Keratinocyte (primary cell): ENCODE measurements around the gene C8G. TPM values are rescaled to one million over a fixed set of nuclear protein-coding genes. Genes with fewer than 3 reads are reported as not detected.

Experiments
- DNase-seq: peaks from one replicate; pipeline ENCODE4 v3.0.0-alpha.2; 2011; ENCODE audit warnings: low read depth, missing footprints, low spot score
- FAIRE-seq: peaks from 2 replicates; lab custom pipeline; 2011; peaks lifted over from hg19 to GRCh38; lab: Jason Lieb, UNC
- H2AFZ ChIP-seq: 2 replicates; pipeline ENCODE4 v1.6.0; 2012; ENCODE audit warnings: low read length, control low read depth, inconsistent platforms; ENCODE audit not compliant: control insufficient read depth
- H3K27ac ChIP-seq: 2 replicates; pipeline ENCODE4 v1.5.1; 2011; ENCODE audit warnings: low read length; ENCODE audit not compliant: control insufficient read depth, insufficient read depth
- H3K27me3 ChIP-seq: 3 replicates; pipeline ENCODE4 v1.6.0; 2011; ENCODE audit warnings: low read length; ENCODE audit not compliant: control insufficient read depth, insufficient read depth; ENCODE audit errors: extremely low read depth
- H3K36me3 ChIP-seq, 2 experiments: 2 replicates in 1 of 2; 3 replicates in 1 of 2; pipeline ENCODE4 v1.5.1; 2011; ENCODE audit warnings: low read length in 2 of 2, mild to moderate bottlenecking in 1 of 2; ENCODE audit not compliant: control insufficient read depth in 2 of 2, insufficient read depth in 2 of 2; ENCODE audit errors: extremely low read depth in 1 of 2
- H3K4me1 ChIP-seq: 3 replicates; pipeline ENCODE4 v1.5.1; 2011; ENCODE audit warnings: low read length; ENCODE audit not compliant: control insufficient read depth, insufficient read depth; ENCODE audit errors: extremely low read depth
- H3K4me2 ChIP-seq: 3 replicates; pipeline ENCODE4 v1.6.0; 2011; ENCODE audit warnings: low read depth, low read length; ENCODE audit not compliant: control insufficient read depth, insufficient read depth; ENCODE audit errors: extremely low read depth
- H3K4me3 ChIP-seq, 3 experiments: fragments of 200-600 bp in 1 of 3; sonication (generic) in 1 of 3; 2 replicates in 2 of 3; 3 replicates in 1 of 3; pipeline ENCODE4 v1.5.1; 2011 to 2016; ENCODE audit warnings: low read length in 3 of 3, mild to moderate bottlenecking in 3 of 3, control low read depth in 2 of 3, inconsistent platforms in 1 of 3, low read depth in 1 of 3, mixed read lengths in 1 of 3, mixed run types in 1 of 3, moderate library complexity in 1 of 3; ENCODE audit not compliant: control insufficient read depth in 2 of 3, insufficient read depth in 2 of 3; ENCODE audit errors: extremely low read depth in 1 of 3
- H3K79me2 ChIP-seq: 2 replicates; pipeline ENCODE4 v1.6.0; 2012; ENCODE audit warnings: low read length; ENCODE audit not compliant: control insufficient read depth, insufficient read depth
- H3K9ac ChIP-seq: 3 replicates; pipeline ENCODE4 v1.6.0; 2011; ENCODE audit warnings: low read length; ENCODE audit not compliant: control insufficient read depth, insufficient read depth; ENCODE audit errors: extremely low read depth
- H3K9me1 ChIP-seq: 3 replicates; pipeline ENCODE4 v1.6.0; 2011; ENCODE audit warnings: low read length; ENCODE audit not compliant: control insufficient read depth, insufficient read depth; ENCODE audit errors: extremely low read depth
- H3K9me3 ChIP-seq: 2 replicates; pipeline ENCODE4 v1.5.1; 2012; ENCODE audit warnings: low read depth, low read length; ENCODE audit not compliant: control insufficient read depth
- H4K20me1 ChIP-seq: 3 replicates; pipeline ENCODE4 v1.6.0; 2011; ENCODE audit warnings: low read length; ENCODE audit not compliant: control insufficient read depth, insufficient read depth; ENCODE audit errors: extremely low read depth
- EZH2 ChIP-seq: IDR thresholded peaks from one replicate; pipeline ENCODE4 v1.6.1; 2012; ENCODE audit warnings: inconsistent platforms, mild to moderate bottlenecking, low read length, moderate library complexity
- dilution Hi-C: fragments of 300-500 bp; cut with MboI; formaldehyde crosslinking; loops from one replicate; pipeline ENCODE4 v1.7.0; 2020; ENCODE audit warnings: low sequenced_read_pairs; ENCODE audit not compliant: extremely low pct_ligation_motif_present
- polyA plus RNA-seq, 5 experiments: library from polyadenylated mRNA; depleted of rRNA in 3 of 5; stranded (reverse) in 3 of 5; stranded (forward) in 1 of 5; unstranded in 1 of 5; fragments of >200 nt; gene quantifications; 1 replicate in 1 of 5; 2 replicates in 3 of 5; 3 replicates in 1 of 5; pipeline versions ENCODE4 v1.2.1 to v1.2.3, GENCODE V29; 2011 to 2012; ENCODE audit warnings: missing spikeins in 2 of 5, low read depth in 1 of 5, low replicate concordance in 1 of 5
- TF ChIP-seq, protein P1 (sequence below), 3 experiments: IDR thresholded peaks in 1 of 3; conservative IDR thresholded peaks in 1 of 3; optimal IDR thresholded peaks in 1 of 3; 2 replicates in 2 of 3; 3 replicates in 1 of 3; pipeline versions ENCODE3 to v1.5.1; 2011; ENCODE audit warnings: low read length in 3 of 3, mild to moderate bottlenecking in 3 of 3, moderate library complexity in 2 of 3, control low read depth in 1 of 3, inconsistent platforms in 1 of 3; ENCODE audit not compliant: insufficient read depth in 2 of 3; ENCODE audit errors: extremely low read depth in 1 of 3

C8G gene
- polyA plus RNA-seq, 1 donor (not counting 4 experiments of a cell fraction or from before 2014, with no cell fraction given), result 0.24 TPM

DNA sequence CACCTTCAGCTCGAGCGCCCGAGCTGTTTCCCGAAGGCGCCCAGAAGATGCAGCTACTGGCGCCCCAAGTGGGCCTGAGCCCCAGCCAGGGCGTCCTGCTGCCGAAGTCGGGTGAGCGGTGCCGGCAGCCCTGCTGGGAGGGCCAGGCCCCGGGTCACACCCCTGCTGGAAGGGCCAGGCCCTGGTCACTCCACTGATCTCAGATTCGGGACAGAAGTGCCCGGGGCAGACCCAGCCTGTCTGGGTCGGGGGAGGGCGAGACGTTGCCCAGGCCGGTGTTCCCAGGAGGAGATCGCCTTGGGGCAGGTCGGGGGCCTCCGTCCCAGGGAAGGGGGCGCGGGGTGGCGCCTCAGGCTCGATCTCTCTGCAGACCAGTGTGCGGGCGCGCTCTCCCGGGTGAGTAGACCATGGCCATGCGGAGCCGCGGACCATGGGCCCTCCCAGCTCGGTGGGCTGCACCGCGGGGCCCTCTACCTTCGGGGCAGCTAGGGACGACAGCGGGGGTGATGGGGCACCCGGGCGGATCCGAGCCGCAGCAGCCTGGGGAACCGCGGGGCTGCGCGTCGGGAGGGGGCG lies 40.1 kb downstream of the C8G start:
- Histone ChIP-seq H3K4me3 (no peak overlapping the region), H3K27ac (no peak overlapping the region), H3K9me3 (no peaks in the 10 kb centered on the region), H3K4me2 (no peak overlapping the region), H3K9ac (no peak overlapping the region), H2AFZ (no peak overlapping the region), H3K9me1 (no peaks in the 10 kb centered on the region), H3K36me3 (no peaks in the 10 kb centered on the region), H3K4me1 (no peaks in the 10 kb centered on the region), H4K20me1 (no peaks in the 10 kb centered on the region), H3K79me2 (no peaks in the 10 kb centered on the region), H3K27me3 (peaks cover 27% of the 10 kb centered on the region)
- dilution Hi-C loops, result no loop called here
- no peak for FAIRE-seq
- no peak for DNase-seq
- peak; percentile 90 for TF ChIP-seq EZH2
- TF ChIP-seq, protein P1, sequence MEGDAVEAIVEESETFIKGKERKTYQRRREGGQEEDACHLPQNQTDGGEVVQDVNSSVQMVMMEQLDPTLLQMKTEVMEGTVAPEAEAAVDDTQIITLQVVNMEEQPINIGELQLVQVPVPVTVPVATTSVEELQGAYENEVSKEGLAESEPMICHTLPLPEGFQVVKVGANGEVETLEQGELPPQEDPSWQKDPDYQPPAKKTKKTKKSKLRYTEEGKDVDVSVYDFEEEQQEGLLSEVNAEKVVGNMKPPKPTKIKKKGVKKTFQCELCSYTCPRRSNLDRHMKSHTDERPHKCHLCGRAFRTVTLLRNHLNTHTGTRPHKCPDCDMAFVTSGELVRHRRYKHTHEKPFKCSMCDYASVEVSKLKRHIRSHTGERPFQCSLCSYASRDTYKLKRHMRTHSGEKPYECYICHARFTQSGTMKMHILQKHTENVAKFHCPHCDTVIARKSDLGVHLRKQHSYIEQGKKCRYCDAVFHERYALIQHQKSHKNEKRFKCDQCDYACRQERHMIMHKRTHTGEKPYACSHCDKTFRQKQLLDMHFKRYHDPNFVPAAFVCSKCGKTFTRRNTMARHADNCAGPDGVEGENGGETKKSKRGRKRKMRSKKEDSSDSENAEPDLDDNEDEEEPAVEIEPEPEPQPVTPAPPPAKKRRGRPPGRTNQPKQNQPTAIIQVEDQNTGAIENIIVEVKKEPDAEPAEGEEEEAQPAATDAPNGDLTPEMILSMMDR (optimal IDR thresholded peaks at IDR 0.05 in 1 of 3, IDR thresholded peaks at IDR 0.05 in 1 of 3, conservative IDR thresholded peaks at IDR 0.05 in 1 of 3; ENCODE audit: extremely low read depth in 1 of 3, insufficient read depth in 2 of 3, low read length in 3 of 3), result no peak

DNA sequence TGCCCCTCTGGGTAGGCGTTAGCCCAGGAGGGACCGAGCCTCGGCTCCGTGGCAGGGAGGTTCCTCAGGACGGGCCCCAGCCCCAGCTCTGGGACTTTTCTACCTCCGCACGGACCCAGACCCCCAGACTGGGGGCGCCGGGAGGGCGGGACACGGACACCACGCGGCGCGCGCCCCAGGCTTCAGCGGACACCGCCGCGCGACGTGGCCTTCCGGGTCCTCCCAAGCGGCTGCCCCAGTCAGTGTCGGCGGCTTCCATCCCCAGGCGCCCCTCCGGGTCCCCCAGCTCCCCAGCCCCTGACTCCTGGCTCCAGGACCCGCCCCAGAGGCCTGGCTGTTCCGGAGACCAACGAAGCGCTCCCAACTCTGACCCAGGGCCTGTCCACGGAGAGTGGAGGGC lies 40.8 kb downstream of the C8G start:
- Histone ChIP-seq H3K79me2 (no peaks in the 10 kb centered on the region), H3K27ac (no peak overlapping the region), H3K9me3 (no peaks in the 10 kb centered on the region), H3K9ac (no peak overlapping the region), H2AFZ (no peak overlapping the region), H4K20me1 (no peaks in the 10 kb centered on the region), H3K4me2 (no peak overlapping the region), H3K36me3 (no peaks in the 10 kb centered on the region), H3K9me1 (no peaks in the 10 kb centered on the region), H3K4me1 (no peaks in the 10 kb centered on the region), H3K27me3 (peaks cover 27% of the 10 kb centered on the region), H3K4me3 (no peak overlapping the region)
- DNase-seq (no peak), FAIRE-seq (no peak)
- dilution Hi-C loops, result no loop called here
- no peak for TF ChIP-seq EZH2
- TF ChIP-seq, protein P1 (optimal IDR thresholded peaks at IDR 0.05 in 1 of 3, IDR thresholded peaks at IDR 0.05 in 1 of 3, conservative IDR thresholded peaks at IDR 0.05 in 1 of 3; ENCODE audit: extremely low read depth in 1 of 3, insufficient read depth in 2 of 3, low read length in 3 of 3), result no peak
